GM23338 (cell line): ENCODE measurements around the gene TYK2.

Experiments used
- CTCF ChIP-seq, 2 experiments: fragments of 200-600 bp in 1 of 2; sonication (generic) in 1 of 2; conservative IDR thresholded peaks; 2 replicates each; pipeline versions ENCODE4 v1.5.1 to v1.6.1; 2016 to 2017; ENCODE audit warnings: antibody characterized with exemption in 2 of 2, low read depth in 2 of 2, mild to moderate bottlenecking in 2 of 2, moderate library complexity in 1 of 2
- POLR2AphosphoS5 ChIP-seq: IDR thresholded peaks from 2 replicates; pipeline ENCODE4 v1.6.1; 2016; ENCODE audit warnings: antibody characterized with exemption, low read depth

GRCh38 chr19:10395436-10395835, 15.1 kb upstream of the TYK2 start:
- TF ChIP-seq CTCF (conservative IDR thresholded peaks at IDR 0.05; ENCODE audit: low read depth in 2 of 2) = no peak
- TF ChIP-seq POLR2AphosphoS5 = no peak
